ENCODE measurements around the gene ERBB2.
"Not testable (repeated sequence)": the region's sequence is repeated elsewhere in the genome, so short reads cannot be mapped to it uniquely, and the experiment has no call there.

Gene ERBB2

DNA sequence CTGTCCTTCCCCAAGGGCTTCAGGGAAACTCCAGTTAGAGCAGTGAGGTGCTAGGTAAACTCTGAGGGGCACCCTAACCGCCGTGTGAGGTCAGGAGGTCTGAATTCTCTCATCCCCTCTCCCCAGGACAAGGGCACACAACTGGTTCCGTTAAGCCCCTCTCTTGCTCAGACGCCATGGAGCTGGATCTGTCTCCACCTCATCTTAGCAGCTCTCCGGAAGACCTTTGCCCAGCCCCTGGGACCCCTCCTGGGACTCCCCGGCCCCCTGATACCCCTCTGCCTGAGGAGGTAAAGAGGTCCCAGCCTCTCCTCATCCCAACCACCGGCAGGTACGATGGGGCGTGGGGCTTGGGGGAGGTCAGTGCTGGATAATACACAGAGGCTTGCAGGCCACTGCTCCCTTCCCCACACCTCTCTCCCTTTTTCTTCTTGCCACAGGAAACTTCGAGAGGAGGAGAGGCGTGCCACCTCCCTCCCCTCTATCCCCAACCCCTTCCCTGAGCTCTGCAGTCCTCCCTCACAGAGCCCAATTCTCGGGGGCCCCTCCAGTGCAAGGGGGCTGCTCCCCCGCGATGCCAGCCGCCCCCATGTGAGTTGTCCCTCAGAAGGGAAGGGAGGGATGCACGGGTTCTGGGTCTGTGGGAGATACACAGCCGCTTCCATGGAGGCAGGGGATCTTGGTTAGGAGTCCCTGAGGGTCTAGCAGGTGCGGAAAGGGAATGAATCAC lies 42.4 kb downstream of the ERBB2 start:
- FAIRE-seq = no peak
- DNase-seq (ENCODE audit: insufficient read length, low spot score) = no peak

GRCh38 chr17:39742856-39743436 lies 43.1 kb downstream of the ERBB2 start:
- FAIRE-seq (peak; percentile 62), DNase-seq (ENCODE audit: insufficient read length, low spot score) (no peak)

DNA sequence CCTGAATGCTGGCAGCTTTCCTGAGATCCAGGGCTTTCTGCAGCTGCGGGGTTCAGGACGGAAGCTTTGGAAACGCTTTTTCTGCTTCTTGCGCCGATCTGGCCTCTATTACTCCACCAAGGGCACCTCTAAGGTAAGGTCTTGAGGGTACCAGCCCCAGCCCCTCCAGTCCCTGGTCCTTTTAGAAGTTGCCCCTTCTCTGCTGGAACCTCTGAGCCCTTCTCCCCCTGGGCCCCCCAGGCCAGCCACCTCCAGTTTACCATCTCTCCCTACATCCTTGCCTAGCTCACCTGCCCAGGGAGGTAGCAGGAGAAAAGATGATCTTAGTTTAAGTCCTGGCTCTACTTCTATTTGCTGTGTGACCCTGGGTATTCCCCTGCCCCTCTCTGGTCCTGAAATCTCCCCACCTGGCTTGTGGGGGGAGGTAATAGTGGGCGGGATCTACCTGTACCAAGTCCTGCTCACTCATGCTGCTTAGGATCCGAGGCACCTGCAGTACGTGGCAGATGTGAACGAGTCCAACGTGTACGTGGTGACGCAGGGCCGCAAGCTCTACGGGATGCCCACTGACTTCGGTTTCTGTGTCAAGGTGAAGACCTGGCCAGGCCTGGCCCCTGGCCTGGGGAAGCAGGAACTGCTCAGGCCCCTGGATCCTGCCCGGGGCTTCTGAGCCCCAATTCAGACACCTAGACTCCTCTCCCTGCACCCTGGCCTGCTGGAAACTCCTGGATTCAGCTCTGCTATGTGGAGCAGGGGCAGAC lies 44.4 kb downstream of the ERBB2 start:
- DNase-seq (ENCODE audit: insufficient read length, low spot score) = no peak

GRCh38 chr17:39744836-39745215 lies 45.0 kb downstream of the ERBB2 start:
- DNase-seq (ENCODE audit: insufficient read length, low spot score) = no peak
- no peak for FAIRE-seq

More for the DNA sequence above, 44.4 kb downstream of the ERBB2 start:
- FAIRE-seq = no peak

- FAIRE-seq = no peak
- DNase-seq (ENCODE audit: insufficient read length, low spot score) = no peak
These were observed 45.7 kb downstream of the ERBB2 start for GRCh38 chr17:39745335-39746144.

DNA sequence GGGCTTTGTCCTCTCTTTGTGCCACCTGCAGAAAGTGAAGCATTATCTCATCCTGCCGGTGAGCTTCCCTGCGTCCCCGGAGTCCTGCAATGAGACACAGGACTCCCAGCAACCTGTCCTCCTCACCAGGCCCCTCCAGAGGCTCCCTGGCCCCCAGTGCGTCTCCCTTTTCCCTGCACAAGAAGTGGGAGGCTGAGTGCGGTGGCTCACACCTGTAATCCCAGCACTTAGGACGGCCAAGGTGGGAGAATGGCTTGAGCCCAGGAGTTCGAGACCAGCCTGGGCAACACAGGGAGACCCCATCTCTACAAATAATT lies 46.2 kb downstream of the ERBB2 start:
- DNase-seq (ENCODE audit: insufficient read length, low spot score) = no peak

DNA sequence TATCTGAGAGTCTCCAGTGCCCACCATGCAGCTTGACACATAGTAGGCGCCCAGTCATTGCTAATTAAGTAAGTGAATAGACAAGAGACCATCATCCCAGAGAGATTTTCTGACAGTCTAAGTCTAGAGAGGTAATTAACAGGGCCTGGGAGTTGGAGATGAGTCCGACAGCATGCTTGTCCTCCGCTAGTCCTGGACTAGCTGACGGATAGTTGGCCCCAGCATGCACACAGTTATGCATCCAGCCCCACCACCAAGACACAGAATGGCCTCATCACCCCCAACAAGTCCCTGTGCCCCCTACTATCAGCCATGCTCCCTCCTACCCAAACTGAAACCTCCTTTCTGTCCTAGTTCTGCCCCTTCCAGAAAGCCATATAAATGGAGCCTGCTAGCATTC lies 47.9 kb downstream of the ERBB2 start:
- DNase-seq (ENCODE audit: insufficient read length, low spot score) = no peak
- no peak for FAIRE-seq

More for the DNA sequence above, 46.2 kb downstream of the ERBB2 start:
- no peak for FAIRE-seq

DNA sequence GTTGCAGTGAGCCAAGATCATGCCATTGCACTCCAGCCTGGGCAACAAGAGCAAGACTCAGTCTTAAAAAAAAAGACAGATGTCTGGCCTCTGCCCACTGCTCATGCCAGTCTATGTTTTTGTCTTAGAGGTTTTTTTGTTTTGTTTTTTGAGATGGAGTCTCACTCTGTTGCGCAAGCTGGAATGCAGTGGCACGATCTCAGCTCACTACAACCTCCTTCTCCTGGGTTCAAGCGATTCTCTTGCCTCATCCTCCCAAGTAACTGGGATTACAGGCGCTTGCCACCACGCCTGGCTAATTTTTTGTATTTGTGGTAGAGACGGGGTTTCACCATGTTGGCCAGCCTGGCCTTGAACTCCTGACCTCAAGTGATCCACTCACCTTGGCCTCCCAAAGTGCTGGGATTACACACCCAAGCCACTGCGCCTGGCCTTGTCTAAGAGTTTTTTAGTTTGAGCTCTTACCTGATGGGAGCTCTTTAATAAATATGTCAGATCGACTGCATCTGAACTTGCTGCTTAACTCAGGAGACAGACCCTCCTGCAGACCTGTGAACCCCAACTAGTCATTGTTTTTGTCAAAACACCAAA lies 48.7 kb downstream of the ERBB2 start:
- not testable (repeated sequence) for DNase-seq (ENCODE audit: insufficient read length, low spot score); FAIRE-seq

DNA sequence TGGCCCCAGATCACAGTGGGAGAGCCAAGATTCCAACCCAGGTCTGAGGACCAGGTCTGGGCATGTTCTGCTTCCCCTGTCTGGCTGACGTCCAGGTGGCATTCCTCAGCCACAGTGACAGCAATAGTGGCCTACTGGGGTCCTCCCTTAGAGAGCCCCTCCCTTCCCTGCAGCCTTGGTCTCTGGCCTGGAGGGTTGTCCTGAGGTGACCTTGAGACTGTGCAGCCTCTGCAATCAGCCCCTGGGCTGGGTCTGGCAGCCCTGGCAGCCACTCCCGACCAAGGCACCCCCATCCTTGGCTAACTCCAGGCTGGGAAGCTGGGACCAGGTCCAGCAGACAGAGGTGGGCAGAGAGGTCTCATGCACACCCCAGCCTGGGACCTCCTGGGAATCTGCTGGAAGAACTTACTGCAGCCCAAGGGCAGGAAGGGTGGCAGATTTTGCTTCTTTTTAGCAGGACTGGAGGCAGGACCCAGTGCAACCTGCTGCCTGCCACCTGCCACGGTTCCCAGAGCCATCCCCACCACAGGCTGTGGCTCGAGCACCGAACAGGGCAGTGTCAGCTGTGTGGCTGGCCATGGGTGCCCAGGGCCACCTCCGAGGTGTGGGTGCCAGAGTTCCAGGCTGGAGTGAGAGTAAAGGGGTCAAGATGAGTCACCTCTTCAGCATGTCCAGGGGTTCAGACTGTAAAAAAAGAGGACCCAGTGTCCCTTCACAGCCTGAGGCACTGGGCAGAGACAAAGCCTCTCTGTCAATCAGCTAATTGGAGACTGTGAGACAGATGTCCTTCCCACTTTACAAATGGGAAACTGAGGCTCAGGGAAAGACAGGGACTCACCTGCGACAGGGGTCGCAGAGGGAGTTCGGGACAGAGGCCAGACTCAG lies 50.5 kb downstream of the ERBB2 start:
- FAIRE-seq = peak; percentile 93

DNA sequence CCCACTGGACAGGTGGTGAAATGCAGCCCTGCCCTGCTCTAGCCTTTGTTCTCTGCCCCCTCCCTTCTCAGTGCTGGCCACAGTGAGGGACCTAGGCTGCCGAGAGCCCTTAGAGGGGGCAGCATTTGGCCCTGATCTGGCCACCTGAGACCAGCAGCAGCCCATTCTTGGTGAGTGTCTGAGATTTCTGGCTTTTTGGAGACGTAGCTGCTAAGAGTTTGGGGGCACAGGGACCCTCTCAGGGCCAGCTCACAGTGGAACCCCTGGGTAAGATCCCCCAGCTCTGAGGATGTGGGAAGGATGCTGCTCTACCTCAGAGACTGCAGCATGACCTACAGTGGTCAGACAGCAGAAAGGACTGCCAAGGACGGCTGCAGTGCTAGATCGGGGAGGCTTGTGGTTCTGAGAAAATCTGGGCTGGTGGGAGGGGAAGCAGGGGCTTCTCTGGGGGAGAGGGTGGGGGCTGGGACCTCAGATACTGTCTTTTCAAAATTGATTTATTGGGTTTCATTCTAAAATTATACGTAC lies 51.2 kb downstream of the ERBB2 start:
- DNase-seq (ENCODE audit: insufficient read length, low spot score) (no peak), FAIRE-seq (no peak)

More for the DNA sequence above, 50.5 kb downstream of the ERBB2 start:
- peak; percentile 84 for DNase-seq (ENCODE audit: insufficient read length, low spot score)

GRCh38 chr17:39751637-39752036 lies 51.8 kb downstream of the ERBB2 start:
- FAIRE-seq (no peak), DNase-seq (ENCODE audit: insufficient read length, low spot score) (no peak)

GRCh38 chr17:39752241-39752881 lies 52.5 kb downstream of the ERBB2 start:
- DNase-seq (ENCODE audit: insufficient read length, low spot score) (no peak), FAIRE-seq (no peak)

DNA sequence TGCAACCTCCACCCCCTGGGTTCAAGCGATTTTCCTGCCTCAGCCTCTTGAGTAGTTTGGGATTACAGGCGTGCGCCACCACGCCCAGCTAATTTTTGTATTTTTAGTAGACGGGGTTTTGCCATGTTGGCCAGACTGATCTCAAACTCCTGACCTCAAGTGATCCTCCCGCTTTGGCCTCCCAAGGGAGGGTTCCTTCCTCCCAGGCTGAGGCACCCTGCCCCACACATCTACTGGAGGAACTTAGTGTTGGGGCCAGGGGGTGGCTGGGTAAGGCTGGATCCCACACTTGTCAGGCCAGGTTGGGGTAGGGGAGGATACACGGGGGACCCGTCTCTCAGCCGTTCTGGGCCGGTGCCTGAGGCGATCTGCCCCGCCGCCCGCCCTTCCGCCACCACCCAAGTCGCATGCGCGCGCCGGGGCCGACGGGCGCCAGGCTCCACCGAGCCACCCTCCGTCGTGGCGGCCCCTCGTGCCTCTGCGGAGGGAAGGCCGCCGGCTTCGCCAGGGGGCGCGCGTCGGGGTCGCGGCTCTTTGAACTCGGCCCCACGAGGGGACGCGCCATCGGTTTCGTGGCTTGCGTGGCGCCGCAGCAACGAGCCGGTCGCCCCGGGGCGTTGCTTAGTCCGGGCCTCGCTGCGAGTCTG lies 53.8 kb downstream of the ERBB2 start:
- DNase-seq (ENCODE audit: insufficient read length, low spot score) (no peak), FAIRE-seq (no peak)

GRCh38 chr17:39754161-39754957 lies 54.5 kb downstream of the ERBB2 start:
- peak; percentile 96 for FAIRE-seq
- DNase-seq (ENCODE audit: insufficient read length, low spot score) = peak; percentile 99

- no peak for FAIRE-seq
- DNase-seq (ENCODE audit: insufficient read length, low spot score) = no peak
These were observed 55.2 kb downstream of the ERBB2 start for GRCh38 chr17:39754958-39755553.

DNA sequence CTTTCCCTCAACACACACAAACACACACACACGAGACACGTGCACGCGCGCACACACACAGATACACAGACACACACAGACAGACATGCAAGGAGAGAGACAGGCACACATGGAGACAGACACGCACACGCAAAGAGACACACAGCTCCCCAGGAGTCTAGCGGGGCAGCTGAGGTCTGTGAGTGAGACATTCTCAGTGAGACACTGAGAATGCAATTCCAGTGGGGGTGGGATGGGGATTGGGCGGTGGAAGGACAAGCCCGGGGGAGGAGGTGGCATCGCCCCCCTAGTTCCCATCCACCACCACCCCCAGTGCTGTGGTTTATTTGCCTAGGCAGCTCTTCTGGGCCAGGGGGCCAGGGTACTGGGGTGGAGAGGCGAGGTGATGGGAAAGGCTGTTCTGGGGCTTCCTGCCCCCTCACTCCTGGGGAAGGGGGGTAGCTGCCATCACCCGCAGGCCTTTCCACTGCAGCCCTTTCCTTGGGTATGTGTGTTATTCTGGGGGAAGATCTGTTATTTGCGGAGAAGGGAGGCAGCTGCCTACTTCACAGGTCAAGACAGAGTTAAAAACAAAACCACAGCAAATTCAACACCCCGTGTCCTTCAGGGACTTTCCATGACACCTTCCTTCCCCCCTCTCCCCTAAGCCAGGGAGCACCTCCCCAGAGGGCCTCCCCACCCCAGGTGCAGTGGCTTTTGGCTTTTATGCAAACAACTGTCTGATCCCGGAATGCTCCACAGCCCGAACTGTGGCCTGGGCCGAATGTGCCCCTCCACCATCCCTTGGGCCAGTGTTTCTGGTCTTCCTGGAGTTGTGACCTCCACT lies 55.9 kb downstream of the ERBB2 start:
- no peak for DNase-seq (ENCODE audit: insufficient read length, low spot score)
- FAIRE-seq = peak; percentile 90

Measured in HTR-8/SVneo (cell line).